Fibroblast of peridontal ligament (primary cell): Measurements from ENCODE around the gene KISS1R.
A peak's percentile ranks its signal among the peaks of the same experiment; 100 is the strongest.
"Not testable (repeated sequence)": the region's sequence is repeated elsewhere in the genome, so short reads cannot be mapped to it uniquely, and the experiment has no call there.

Source experiments
- DNase-seq: peaks from one replicate; pipeline ENCODE4 v3.0.0-alpha.2; 2010; ENCODE audit errors: extremely low read depth

KISS1R gene

GRCh38 chr19:953445-954271 lies 36.5 kb downstream of the KISS1R start:
- no peak for DNase-seq

- DNase-seq = no peak
These were observed 37.1 kb downstream of the KISS1R start for GRCh38 chr19:954272-954671.

- no peak for DNase-seq
These were observed 37.8 kb downstream of the KISS1R start for GRCh38 chr19:954672-955494.

GRCh38 chr19:955803-956765 lies 39.0 kb downstream of the KISS1R start:
- no peak for DNase-seq

GRCh38 chr19:956766-957440 lies 39.8 kb downstream of the KISS1R start:
- peak; percentile 12 for DNase-seq

GRCh38 chr19:957578-957977 lies 40.4 kb downstream of the KISS1R start:
- DNase-seq = not testable (repeated sequence)

GRCh38 chr19:958967-959855 lies 42.1 kb downstream of the KISS1R start:
- no peak for DNase-seq

- DNase-seq = no peak
These were observed 42.9 kb downstream of the KISS1R start for GRCh38 chr19:960020-960419.

- DNase-seq = no peak
These were observed 43.4 kb downstream of the KISS1R start for GRCh38 chr19:960601-960938.

- DNase-seq = peak; percentile 32
These were observed 44.9 kb downstream of the KISS1R start for GRCh38 chr19:961866-962620.

GRCh38 chr19:962683-963400 lies 45.7 kb downstream of the KISS1R start:
- no peak for DNase-seq

GRCh38 chr19:963486-963951 lies 46.4 kb downstream of the KISS1R start:
- no peak for DNase-seq

GRCh38 chr19:964116-964520 lies 47.0 kb downstream of the KISS1R start:
- no peak for DNase-seq

- peak; percentile 7 for DNase-seq
These were observed 47.9 kb downstream of the KISS1R start for GRCh38 chr19:964761-965694.

- DNase-seq = no peak
These were observed 49.5 kb downstream of the KISS1R start for GRCh38 chr19:966485-967088.
